SH-SY5Y (cell line): ENCODE data around the gene PGK1.

Experiments
- GATA2 ChIP-seq: IDR thresholded peaks from 2 replicates; pipeline ENCODE4 v1.6.1; 2011; ENCODE audit warnings: mild to moderate bottlenecking, low read depth, low read length
- GATA3 ChIP-seq: IDR thresholded peaks from 2 replicates; pipeline ENCODE4 v1.6.1; 2011; ENCODE audit warnings: low read depth, mild to moderate bottlenecking, low read length, moderate library complexity

Gene PGK1

GRCh38 chrX:78111140-78111931 lies 7.3 kb downstream of the PGK1 start:
- TF ChIP-seq GATA3 (no peak), GATA2 (no peak)

- TF ChIP-seq GATA3: no peak
- no peak for TF ChIP-seq GATA2
Observed at GRCh38 chrX:78116365-78116764, 12.3 kb downstream of the PGK1 start.

DNA sequence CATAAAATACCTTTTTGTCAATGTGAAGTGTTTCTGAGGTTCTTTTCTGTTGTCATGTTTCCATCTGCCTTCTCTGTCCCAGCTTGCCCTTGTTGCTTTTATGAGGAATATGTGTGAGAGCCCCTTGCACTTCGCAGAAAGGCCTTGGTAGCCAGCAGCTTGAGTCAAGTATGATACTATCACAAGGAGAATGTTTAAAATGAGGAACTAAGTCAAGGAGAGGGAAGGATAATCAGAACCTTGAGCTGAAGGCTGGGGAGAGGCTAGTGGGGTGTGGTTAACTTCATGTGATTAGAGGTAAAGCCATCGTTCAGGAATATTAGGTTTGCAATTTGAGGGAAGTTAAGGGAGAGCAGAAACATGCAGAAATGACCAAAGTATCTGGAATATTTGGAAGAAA lies 12.7 kb downstream of the PGK1 start:
- TF ChIP-seq GATA2 (no peak), GATA3 (no peak)

GRCh38 chrX:78118628-78119027 lies 14.6 kb downstream of the PGK1 start:
- TF ChIP-seq GATA3: no peak

GRCh38 chrX:78119521-78120227 lies 15.6 kb downstream of the PGK1 start:
- TF ChIP-seq GATA2: no peak
- no peak for TF ChIP-seq GATA3

DNA sequence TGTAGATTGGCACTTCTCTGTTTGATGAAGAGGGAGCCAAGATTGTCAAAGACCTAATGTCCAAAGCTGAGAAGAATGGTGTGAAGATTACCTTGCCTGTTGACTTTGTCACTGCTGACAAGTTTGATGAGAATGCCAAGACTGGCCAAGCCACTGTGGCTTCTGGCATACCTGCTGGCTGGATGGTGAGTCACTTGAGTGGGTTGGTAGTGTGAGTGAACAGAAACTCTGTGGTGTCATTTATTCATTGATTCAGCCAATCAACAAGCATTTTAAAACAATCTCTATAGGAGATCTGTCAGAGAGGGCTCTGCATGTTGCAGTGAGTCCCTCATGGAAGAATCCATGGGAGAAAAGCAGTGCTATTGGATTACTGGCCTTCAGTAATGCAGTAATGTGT lies 19.1 kb downstream of the PGK1 start:
- TF ChIP-seq GATA3 (no peak), GATA2 (no peak)

- TF ChIP-seq GATA2: no peak
Observed at GRCh38 chrX:78124307-78124706, 20.3 kb downstream of the PGK1 start.

DNA sequence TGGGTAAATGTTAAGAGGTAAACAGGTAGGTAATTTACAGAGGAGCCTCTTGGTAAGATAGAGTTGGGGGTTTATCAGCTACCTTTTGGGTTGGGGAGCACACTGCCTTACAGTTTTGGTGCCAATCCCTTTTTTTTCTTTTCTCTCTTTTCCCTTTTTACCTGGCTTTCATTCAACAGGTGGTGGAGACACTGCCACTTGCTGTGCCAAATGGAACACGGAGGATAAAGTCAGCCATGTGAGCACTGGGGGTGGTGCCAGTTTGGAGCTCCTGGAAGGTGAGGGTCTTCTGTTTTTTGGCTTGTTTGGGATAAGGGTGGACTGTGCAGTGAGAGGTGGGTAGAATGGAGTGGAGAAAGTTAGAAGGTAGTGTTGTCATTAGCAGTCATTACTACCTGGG lies 21.1 kb downstream of the PGK1 start:
- no peak for TF ChIP-seq GATA3
- no peak for TF ChIP-seq GATA2

DNA sequence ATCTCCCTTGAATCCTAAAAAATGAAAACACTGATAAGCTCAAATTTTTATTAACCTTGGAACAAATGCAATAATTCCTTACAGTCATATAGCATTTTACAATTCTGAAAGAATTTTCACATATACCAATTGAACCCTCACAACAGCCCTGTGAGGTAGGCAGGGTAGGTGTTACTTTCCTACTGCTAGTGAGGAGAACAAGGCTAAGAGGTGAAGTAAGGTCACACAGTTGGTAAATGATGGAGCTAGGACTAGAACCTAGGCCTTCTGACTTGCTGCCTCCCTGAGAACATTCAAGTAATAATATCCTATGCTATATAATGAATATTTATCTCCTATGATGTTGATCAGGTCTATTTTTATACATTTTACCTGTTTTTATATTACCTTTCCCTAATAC lies 25.7 kb downstream of the PGK1 start:
- TF ChIP-seq GATA2 (no peak), GATA3 (no peak)

GRCh38 chrX:78130396-78130795 lies 26.3 kb downstream of the PGK1 start:
- TF ChIP-seq GATA2 (no peak), GATA3 (no peak)

DNA sequence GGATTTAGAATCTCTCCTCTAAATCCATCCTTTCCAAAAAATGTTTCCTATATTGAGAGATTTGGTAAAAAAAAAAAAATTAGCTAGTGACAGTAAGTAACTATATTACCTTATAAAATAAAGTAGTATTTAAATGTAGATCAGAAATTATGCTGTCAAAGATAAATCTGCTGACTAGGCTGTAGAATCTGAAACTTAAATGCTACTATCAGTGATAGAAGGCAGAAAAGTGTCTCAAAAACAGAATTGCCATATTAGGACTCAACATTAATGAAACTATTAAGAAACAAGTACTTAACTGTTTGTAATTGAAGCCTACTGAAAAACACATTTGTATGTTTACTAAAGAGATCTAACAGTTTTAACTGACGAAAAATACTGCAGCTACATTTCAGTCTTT lies 27.1 kb downstream of the PGK1 start:
- TF ChIP-seq GATA3: no peak
- no peak for TF ChIP-seq GATA2

DNA sequence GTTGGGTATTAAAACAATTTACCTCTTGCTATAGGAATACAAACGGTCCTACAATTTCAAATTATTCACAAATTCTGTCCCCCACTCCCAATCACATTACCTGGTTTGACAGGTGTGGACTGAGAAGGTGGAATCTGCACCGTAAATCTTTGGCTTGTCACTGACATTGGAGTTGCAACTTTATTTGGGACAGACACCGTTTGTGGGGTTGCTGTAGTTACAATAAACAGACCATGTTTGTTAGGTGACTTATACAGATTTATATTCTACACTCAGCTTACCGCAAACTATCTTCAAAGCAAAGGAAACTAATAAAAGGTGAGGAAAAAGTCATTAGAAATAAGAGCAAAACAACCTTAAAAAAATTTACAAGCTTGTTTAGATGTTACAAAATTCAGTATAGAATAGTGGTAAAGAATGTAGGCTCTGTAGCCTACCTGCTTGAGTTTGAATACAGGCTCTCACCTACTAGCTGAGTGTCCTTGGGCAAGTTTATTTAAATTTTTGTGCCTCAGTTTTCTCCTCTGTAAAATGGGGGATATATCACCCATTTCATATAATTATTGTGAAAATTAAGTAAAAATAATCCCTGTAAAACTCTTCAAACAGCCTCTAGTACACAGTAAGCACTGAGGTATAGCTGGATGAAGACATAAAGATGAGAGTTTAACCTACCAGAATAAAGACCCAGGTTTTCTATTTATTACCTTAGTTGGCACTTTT lies 29.4 kb downstream of the PGK1 start:
- TF ChIP-seq GATA3: no peak
- no peak for TF ChIP-seq GATA2

- TF ChIP-seq GATA2 (no peak), GATA3 (no peak)
Observed at GRCh38 chrX:78139160-78140123, 35.4 kb downstream of the PGK1 start, which contains the start of gene TAF9B. Gene TAF9B, minus strand, starts transcription at chrX:78139650. Its CDS starts 39 bp downstream, at chrX:78139611.

DNA sequence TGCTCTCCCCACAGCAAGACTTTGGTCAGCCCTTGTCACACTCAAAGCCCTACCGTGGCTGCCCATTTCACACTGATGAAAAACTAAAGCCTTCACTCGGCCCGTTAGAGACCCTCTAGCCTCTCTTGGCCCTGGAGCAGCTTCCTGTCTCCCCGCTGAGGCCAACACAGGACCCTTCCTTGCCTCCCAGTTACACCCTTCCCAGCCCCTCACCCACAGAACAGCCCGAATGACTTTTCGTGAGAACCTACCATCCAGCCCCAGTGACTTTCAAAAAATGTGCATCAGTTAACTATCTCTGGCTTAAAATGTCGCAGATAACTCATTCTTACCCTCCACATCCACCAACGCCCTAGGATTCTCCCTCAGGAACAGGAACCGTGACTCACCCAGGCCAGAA lies 36.2 kb downstream of the PGK1 start:
- no peak for TF ChIP-seq GATA2
- TF ChIP-seq GATA3: no peak

- TF ChIP-seq GATA3 (no peak), GATA2 (no peak)
Observed at GRCh38 chrX:78165425-78165824, 61.4 kb downstream of the PGK1 start.
